SK-N-SH (cell line): ENCODE data around the gene SPSB3. TPM values are rescaled to one million over a fixed set of nuclear protein-coding genes. Genes with fewer than 3 reads are reported as not detected.

Source experiments
- CTCF ChIA-PET: fragments of 300-600, 350-600 bp; formaldehyde crosslinking; extraction: SDS; loops from one replicate; lab custom pipeline; 2021; lab: Yijun Ruan, JAX
- POLR2A ChIA-PET: fragments of 350-600 bp; sonication (Branson Sonifier 250); formaldehyde crosslinking; extraction: SDS; loops from one replicate; lab custom pipeline; 2020; ENCODE audit warnings: antibody characterized with exemption, inconsistent platforms; lab: Yijun Ruan, JAX
- DNase-seq: peaks from one replicate; pipeline ENCODE4 v3.0.0; 2012
- H2AFZ ChIP-seq: fragments of 200-600 bp; sonication (generic); 2 replicates; pipeline ENCODE4 v1.8.1; 2016; ENCODE audit warnings: antibody characterized with exemption, mild to moderate bottlenecking, low read depth
- H3F3A ChIP-seq: fragments of 200-600 bp; sonication (generic); replicated peaks from 2 replicates; pipeline ENCODE3; 2016; ENCODE audit warnings: antibody characterized with exemption, mild to moderate bottlenecking; ENCODE audit not compliant: insufficient read depth
- H3K27ac ChIP-seq, 2 experiments: fragments of 200-500 bp in 1 of 2; fragments of 200-600 bp in 1 of 2; sonication (Bioruptor generic) in 1 of 2; sonication (generic), shearing (Covaris generic) in 1 of 2; 2 replicates each; pipeline versions ENCODE4 v1.5.1 to v1.6.1; 2014 to 2016; ENCODE audit warnings: low read depth in 2 of 2, inconsistent platforms in 1 of 2, low read length in 1 of 2, mild to moderate bottlenecking in 1 of 2, mixed read lengths in 1 of 2
- H3K27me3 ChIP-seq: fragments of 200-600 bp; sonication (generic), shearing (Covaris generic); 2 replicates; pipeline ENCODE4 v1.6.1; 2016; ENCODE audit warnings: mixed run types; ENCODE audit not compliant: insufficient read depth
- H3K36me3 ChIP-seq, 2 experiments: fragments of 200-500 bp in 1 of 2; fragments of 200-600 bp in 1 of 2; sonication (Bioruptor generic) in 1 of 2; sonication (generic) in 1 of 2; replicated peaks in 1 of 2; 2 replicates each; pipeline versions ENCODE3 to v1.5.1; 2014 to 2016; ENCODE audit warnings: low read length in 1 of 2, mild to moderate bottlenecking in 1 of 2; ENCODE audit not compliant: insufficient read depth in 2 of 2, control insufficient read depth in 1 of 2
- H3K4me1 ChIP-seq, 2 experiments: fragments of 200-500 bp in 1 of 2; fragments of 200-600 bp in 1 of 2; sonication (Bioruptor generic) in 1 of 2; sonication (generic), shearing (Covaris generic) in 1 of 2; 2 replicates each; pipeline versions ENCODE4 v1.5.1 to v1.6.1; 2014 to 2016; ENCODE audit warnings: low read depth in 1 of 2, low read length in 1 of 2, mixed run types in 1 of 2; ENCODE audit not compliant: insufficient read depth in 2 of 2, control insufficient read depth in 1 of 2
- H3K4me2 ChIP-seq: fragments of 200-600 bp; sonication (generic), shearing (Covaris generic); 2 replicates; pipeline ENCODE4 v1.6.1; 2017; ENCODE audit warnings: mixed run types
- H3K4me3 ChIP-seq, 2 experiments: fragments of 200-500 bp in 1 of 2; fragments of 200-600 bp in 1 of 2; sonication (Bioruptor generic) in 1 of 2; sonication (generic), shearing (Covaris generic) in 1 of 2; 2 replicates each; pipeline versions ENCODE4 v1.5.1 to v1.8.1; 2014 to 2016; ENCODE audit warnings: low read depth in 2 of 2, inconsistent platforms in 1 of 2, low read length in 1 of 2, mild to moderate bottlenecking in 1 of 2, mixed read lengths in 1 of 2, moderate library complexity in 1 of 2
- H3K79me2 ChIP-seq: fragments of 200-600 bp; sonication (generic); 2 replicates; pipeline ENCODE4 v1.8.1; 2017; ENCODE audit warnings: mild to moderate bottlenecking; ENCODE audit not compliant: insufficient read depth
- H3K9ac ChIP-seq: fragments of 200-600 bp; sonication (generic); 2 replicates; pipeline ENCODE4 v1.6.1; 2017; ENCODE audit warnings: mixed run types
- H3K9me2 ChIP-seq: fragments of 200-600 bp; sonication (generic); 2 replicates; pipeline ENCODE4 v1.6.1; 2017; ENCODE audit warnings: mixed run types
- H3K9me3 ChIP-seq: fragments of 200-600 bp; sonication (generic); 2 replicates; pipeline ENCODE4 v1.6.1; 2017; ENCODE audit warnings: mixed run types, mild to moderate bottlenecking, moderate library complexity
- H4K20me1 ChIP-seq: fragments of 200-600 bp; sonication (generic); 2 replicates; pipeline ENCODE4 v1.6.1; 2017; ENCODE audit warnings: mild to moderate bottlenecking, mixed run types; ENCODE audit not compliant: insufficient read depth
- CTCF ChIP-seq: fragments of 200-600 bp; sonication (generic); IDR thresholded peaks from 2 replicates; pipeline ENCODE4 v1.6.1; 2017; ENCODE audit warnings: antibody characterized with exemption, mild to moderate bottlenecking, moderate library complexity
- EZH2phosphoT487 ChIP-seq: fragments of 200-600 bp; sonication (generic); IDR thresholded peaks from 2 replicates; pipeline ENCODE4 v1.6.1; 2017; ENCODE audit warnings: low read depth, mixed run types, mild to moderate bottlenecking, antibody characterized with exemption, moderate library complexity, borderline replicate concordance
- FOSL2 ChIP-seq: IDR thresholded peaks from 2 replicates; pipeline ENCODE4 v1.4.0; 2012; ENCODE audit warnings: low read depth, mild to moderate bottlenecking, moderate library complexity, borderline replicate concordance
- FOXJ3 ChIP-seq: sonication (generic); formaldehyde crosslinking; IDR thresholded peaks from 2 replicates; pipeline ENCODE4 v1.5.1; 2020; ENCODE audit warnings: mild to moderate bottlenecking, missing genetic modification reagents
- FOXM1 ChIP-seq: IDR thresholded peaks from 2 replicates; pipeline ENCODE4 v1.4.0; 2012; ENCODE audit warnings: low read depth, mild to moderate bottlenecking
- GABPA ChIP-seq: IDR thresholded peaks from 2 replicates; pipeline ENCODE4 v1.4.0; 2012; ENCODE audit warnings: low read depth, mild to moderate bottlenecking
- NFIC ChIP-seq: IDR thresholded peaks from 2 replicates; pipeline ENCODE4 v1.4.0; 2012; ENCODE audit warnings: borderline replicate concordance
- RAD21 ChIP-seq: IDR thresholded peaks from 2 replicates; pipeline ENCODE4 v1.6.1; 2012; ENCODE audit warnings: mild to moderate bottlenecking, low read length
- RXRA ChIP-seq: IDR thresholded peaks from 2 replicates; pipeline ENCODE4 v1.4.0; 2012; ENCODE audit warnings: low read depth, mild to moderate bottlenecking, borderline replicate concordance
- TCF12 ChIP-seq: IDR thresholded peaks from 2 replicates; pipeline ENCODE4 v1.4.0; 2012
- TEAD4 ChIP-seq: IDR thresholded peaks from 2 replicates; pipeline ENCODE4 v1.4.0; 2012; ENCODE audit warnings: mild to moderate bottlenecking, borderline replicate concordance; ENCODE audit not compliant: insufficient read depth
- USF1 ChIP-seq: IDR thresholded peaks from 2 replicates; pipeline ENCODE4 v1.4.0; 2012; ENCODE audit warnings: low read depth, borderline replicate concordance
- USF2 ChIP-seq: fragments of 150-350 bp; IDR thresholded peaks from 2 replicates; pipeline ENCODE4 v1.6.1; 2017; ENCODE audit warnings: antibody characterized with exemption, low read length, low read depth, borderline replicate concordance
- YY1 ChIP-seq: IDR thresholded peaks from 2 replicates; pipeline ENCODE4 v1.4.0; 2012; ENCODE audit warnings: low read depth, mild to moderate bottlenecking
- ZBTB33 ChIP-seq: IDR thresholded peaks from 2 replicates; pipeline ENCODE4 v1.4.0; 2012; ENCODE audit warnings: low read depth, borderline replicate concordance
- WGBS: methylation state at CpG from one replicate; pipeline ENCODE4 v1.1.6; 2017; ENCODE audit warnings: low lambda C conversion rate; 5-methylcytosine and 5-hydroxymethylcytosine counted together
- polyA plus RNA-seq, 3 experiments: library from polyadenylated mRNA; depleted of rRNA; stranded (reverse); fragments of >200 nt; gene quantifications; 2 replicates each; pipeline ENCODE4 v1.2.3, GENCODE V29; 2012

The SPSB3 gene
- polyA plus RNA-seq, 1 of the 3 experiments (the other 2 are of a cell fraction) = 40.6 TPM

GRCh38 chr16:1794908-1795666 is 12.7 kb upstream of the SPSB3 start:
- CTCF ChIA-PET = interaction anchor here (1.1 kb wide), 1 partner anchor 134 kb away, joined by 3 read pairs; no protein-coding TSS in a partner anchor
- WGBS = 88% methylated on average over 18 of the region's 32 CpGs

More at GRCh38 chr16:1794908-1795666, 12.7 kb upstream of the SPSB3 start:
- Histone ChIP-seq H3K27me3 (no peaks in the 10 kb centered on the region), H3K36me3 (peaks cover 0 to 12% of the 10 kb centered on the region in 2 experiments), H3K9me2 (no peaks in the 10 kb centered on the region), H3K79me2 (no peaks in the 10 kb centered on the region), H3K4me1 (no peaks in the 10 kb centered on the region; a peak in 1 of 4 replicates), H4K20me1 (no peaks in the 10 kb centered on the region), H3K4me3 (no peak overlapping the region), H3K27ac (no peak overlapping the region), H3F3A (no peaks in the 10 kb centered on the region), H3K4me2 (no peak overlapping the region), H3K9ac (no peak overlapping the region), H2AFZ (no peak overlapping the region), H3K9me3 (no peaks in the 10 kb centered on the region)
- POLR2A ChIA-PET = interaction anchor here (0.7 kb wide), 1 partner anchor 50 kb away, joined by 3 read pairs; no protein-coding TSS in a partner anchor
- no peak for TF ChIP-seq FOXM1
- no peak for TF ChIP-seq TCF12
- no peak for TF ChIP-seq RXRA
- no peak for TF ChIP-seq ZBTB33
- no peak for TF ChIP-seq NFIC
- TF ChIP-seq USF1 = no peak
- no peak for TF ChIP-seq USF2
- TF ChIP-seq TEAD4 = no peak
- no peak for TF ChIP-seq RAD21
- no peak for TF ChIP-seq YY1
- no peak for TF ChIP-seq CTCF
- TF ChIP-seq GABPA = no peak
- no peak for TF ChIP-seq FOSL2
- no peak for TF ChIP-seq EZH2phosphoT487
- TF ChIP-seq FOXJ3 (CRISPR knock-in tag) = no peak
- no peak for DNase-seq
